NCI-H774 (cell line): ENCODE results near the gene LRP11.
A peak's percentile ranks its signal among the peaks of the same experiment; 100 is the strongest.
"Not testable (repeated sequence)": the region's sequence is repeated elsewhere in the genome, so short reads cannot be mapped to it uniquely, and the experiment has no call there.

Source experiments
- DNase-seq: peaks from one replicate; lab custom pipeline; 2025; lab: John Stamatoyannopoulos, UW

LRP11 gene

GRCh38 chr6:149897855-149898744 lies 33.9 kb upstream of the LRP11 start, which contains the start of gene RAET1E:
RAET1E (minus strand) TSS chr6:149898113; CDS start chr6:149890901, 7,212 bp downstream.
- DNase-seq = no peak

- DNase-seq = no peak
These were observed 33.0 kb upstream of the LRP11 start for GRCh38 chr6:149897015-149897697.

- no peak for DNase-seq
These were observed 32.3 kb upstream of the LRP11 start for GRCh38 chr6:149896491-149896890.

- DNase-seq = no peak
These were observed 31.7 kb upstream of the LRP11 start for GRCh38 chr6:149895833-149896271.

GRCh38 chr6:149895048-149895590 lies 31.0 kb upstream of the LRP11 start:
- DNase-seq = no peak

GRCh38 chr6:149891864-149892263 lies 27.7 kb upstream of the LRP11 start:
- not testable (repeated sequence) for DNase-seq

GRCh38 chr6:149891259-149891658 lies 27.1 kb upstream of the LRP11 start:
- no peak for DNase-seq

- no peak for DNase-seq
These were observed 26.5 kb upstream of the LRP11 start for GRCh38 chr6:149890629-149891045.

GRCh38 chr6:149889326-149889725 lies 25.2 kb upstream of the LRP11 start:
- DNase-seq = no peak

GRCh38 chr6:149888659-149889058 lies 24.5 kb upstream of the LRP11 start:
- DNase-seq = no peak

- DNase-seq = no peak
These were observed 23.9 kb upstream of the LRP11 start for GRCh38 chr6:149888093-149888492.

GRCh38 chr6:149887343-149887742 lies 23.2 kb upstream of the LRP11 start:
- no peak for DNase-seq

- DNase-seq = no peak
These were observed 21.7 kb upstream of the LRP11 start for GRCh38 chr6:149885888-149886287.

GRCh38 chr6:149884617-149885016 lies 20.5 kb upstream of the LRP11 start:
- DNase-seq = no peak

GRCh38 chr6:149884215-149884614 lies 20.1 kb upstream of the LRP11 start:
- peak; percentile 37 for DNase-seq

GRCh38 chr6:149881860-149882259 lies 17.7 kb upstream of the LRP11 start:
- no peak for DNase-seq

GRCh38 chr6:149881066-149881766 lies 17.1 kb upstream of the LRP11 start:
- DNase-seq = no peak

GRCh38 chr6:149877659-149878058 lies 13.5 kb upstream of the LRP11 start:
- DNase-seq = no peak

- DNase-seq = no peak
These were observed 12.2 kb upstream of the LRP11 start for GRCh38 chr6:149876241-149876933.

- DNase-seq = no peak
These were observed 8.1 kb upstream of the LRP11 start for GRCh38 chr6:149872233-149872632.

- DNase-seq = no peak
These were observed 7.0 kb upstream of the LRP11 start for GRCh38 chr6:149871182-149871581.
